AML-193 (cell line): ENCODE measurements around the gene GYPA.
"Not testable (repeated sequence)": the region's sequence is repeated elsewhere in the genome, so short reads cannot be mapped to it uniquely, and the experiment has no call there.

Experiments used
- DNase-seq, 2 experiments: peaks; one replicate each; lab custom pipeline; 2025; lab: John Stamatoyannopoulos, UW

Gene GYPA

DNA sequence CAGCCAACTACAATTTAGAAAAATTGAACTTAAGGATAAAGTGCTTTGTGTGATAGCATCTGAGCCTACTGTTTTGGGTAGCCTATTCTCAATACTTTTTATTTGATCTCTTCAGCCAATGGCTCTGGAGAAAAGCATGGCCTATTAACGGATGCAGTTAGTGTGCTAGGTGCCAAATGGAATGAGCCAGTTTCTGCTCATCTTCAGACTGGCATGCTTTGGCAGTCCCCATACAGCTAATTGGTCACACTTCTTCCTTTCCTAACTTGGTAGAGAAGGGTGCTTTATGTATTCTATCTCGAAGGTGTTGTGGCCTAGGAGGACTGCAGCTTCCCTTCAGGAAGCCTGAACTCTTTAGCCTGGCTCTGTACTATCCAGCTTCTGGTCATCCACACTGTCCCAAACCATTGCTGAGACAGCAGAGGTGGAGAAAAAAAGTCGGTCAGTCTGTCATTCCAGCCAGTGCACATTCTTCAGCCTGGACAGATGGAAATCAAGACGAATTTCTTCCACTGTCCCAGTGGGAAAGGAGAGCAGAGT lies 11.1 kb downstream of the GYPA start:
- DNase-seq = not testable (repeated sequence)

DNA sequence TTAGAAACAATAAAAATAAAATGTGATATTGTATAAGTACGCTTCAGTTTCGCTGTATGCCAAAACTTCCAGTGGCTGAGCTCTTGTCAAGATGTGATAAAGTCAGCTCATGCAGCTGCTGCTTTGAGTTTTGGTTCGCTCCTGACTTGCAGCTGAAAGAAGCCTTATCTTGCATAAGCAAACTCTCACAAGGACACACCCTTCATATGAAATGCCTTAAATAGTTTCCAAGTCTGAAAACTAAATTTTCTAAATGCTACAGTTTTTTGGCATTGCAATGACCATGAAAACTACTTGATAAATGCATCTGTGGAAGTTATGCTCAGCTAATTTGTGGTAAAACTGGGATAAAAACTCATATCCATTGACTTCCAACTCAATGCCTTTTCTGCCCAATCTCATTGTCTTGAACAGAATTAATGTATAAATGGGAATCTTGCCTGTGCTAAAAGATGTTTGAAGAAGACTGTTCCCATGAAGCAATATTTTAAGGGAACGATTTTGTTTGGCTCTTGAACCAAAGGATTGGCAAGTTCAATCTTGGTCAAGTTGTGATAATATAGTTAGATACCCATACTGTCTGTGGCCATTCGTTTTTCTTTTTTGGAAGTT lies 11.7 kb downstream of the GYPA start:
- DNase-seq = not testable (repeated sequence)

DNA sequence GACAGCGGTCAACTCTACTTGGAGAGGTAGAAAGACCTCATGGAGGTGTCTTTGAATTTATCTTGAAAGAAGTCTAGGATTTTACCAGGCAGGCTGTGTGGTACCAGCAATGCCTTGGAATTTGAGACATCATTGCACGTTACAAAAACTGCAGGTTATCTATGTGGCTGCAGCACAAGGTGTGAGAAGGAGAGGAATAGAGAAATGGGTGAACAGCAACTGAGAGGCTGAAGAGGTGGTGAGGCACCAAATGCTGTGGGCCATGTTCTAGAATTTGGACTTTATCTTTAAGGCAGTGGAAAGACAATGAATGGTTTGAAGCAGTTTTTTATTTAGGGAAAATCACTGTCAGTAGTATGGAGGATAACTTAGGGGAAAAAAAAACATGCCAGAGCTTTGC lies 15.4 kb downstream of the GYPA start:
- not testable (repeated sequence) for DNase-seq

DNA sequence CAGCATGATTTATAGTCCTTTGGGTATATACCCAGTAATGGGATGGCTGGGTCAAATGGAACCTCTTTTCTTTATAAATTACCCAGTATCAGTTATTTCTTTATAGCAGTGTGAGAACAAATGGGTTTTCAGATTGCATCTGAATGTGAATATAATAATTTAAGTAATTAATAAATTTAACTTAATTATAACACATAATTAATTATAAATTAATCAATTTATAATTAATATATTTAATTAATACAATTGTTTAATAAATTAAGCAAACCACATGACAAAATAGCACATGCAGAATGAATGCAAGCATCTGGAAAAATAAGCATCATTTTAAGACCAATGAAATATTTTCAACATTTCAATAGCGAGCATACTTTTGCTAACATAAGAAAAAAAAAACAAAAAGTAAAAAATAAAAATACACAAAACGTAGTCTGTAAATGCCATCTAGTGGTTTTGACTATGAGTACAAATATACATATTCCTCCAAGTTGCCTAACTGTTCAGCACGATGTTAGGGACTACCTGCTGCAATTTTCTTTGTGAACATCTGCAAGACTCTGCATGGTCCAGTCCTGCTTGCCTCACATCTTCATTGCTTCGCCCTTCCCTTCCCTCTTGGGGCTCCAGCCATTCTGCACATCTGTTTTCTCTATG lies 16.4 kb downstream of the GYPA start:
- DNase-seq = not testable (repeated sequence)

DNA sequence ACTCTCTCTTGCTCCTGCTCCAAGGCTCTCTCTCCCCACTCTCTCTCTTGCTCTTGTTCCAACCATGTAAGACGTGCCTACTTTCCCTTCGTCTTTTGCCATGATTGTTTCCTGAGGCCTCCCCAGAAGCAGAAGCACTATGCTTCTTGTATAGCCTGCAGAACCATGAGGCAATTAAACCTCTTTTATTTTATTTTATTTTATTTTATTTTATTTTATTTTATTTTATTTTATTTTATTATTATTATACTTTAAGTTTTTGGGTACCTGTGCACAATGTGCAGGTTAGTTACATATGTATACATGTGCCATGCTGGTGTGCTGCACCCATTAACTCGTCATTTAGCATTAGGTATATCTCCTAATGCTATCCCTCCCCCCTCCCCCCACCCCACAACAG lies 17.2 kb downstream of the GYPA start:
- not testable (repeated sequence) for DNase-seq

DNA sequence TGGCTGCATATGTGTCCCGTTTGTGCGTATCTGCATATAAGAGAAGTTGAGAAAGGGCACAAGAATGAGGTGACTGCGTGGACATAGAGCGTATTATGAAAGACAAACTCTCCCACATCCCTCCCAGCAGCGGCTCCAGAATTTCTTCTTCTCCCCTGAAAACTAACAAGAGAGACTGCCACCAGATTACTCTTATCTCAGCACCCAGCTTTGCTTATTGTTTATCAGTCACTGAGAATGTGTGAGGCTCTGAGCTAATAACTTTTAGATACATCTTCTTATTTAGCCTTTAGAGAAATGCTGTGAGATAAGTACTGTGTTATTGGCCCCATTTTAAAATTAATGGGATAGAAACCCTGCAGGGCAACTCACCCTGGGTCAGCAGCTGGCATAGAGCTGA lies 20.8 kb downstream of the GYPA start:
- DNase-seq = not testable (repeated sequence)

DNA sequence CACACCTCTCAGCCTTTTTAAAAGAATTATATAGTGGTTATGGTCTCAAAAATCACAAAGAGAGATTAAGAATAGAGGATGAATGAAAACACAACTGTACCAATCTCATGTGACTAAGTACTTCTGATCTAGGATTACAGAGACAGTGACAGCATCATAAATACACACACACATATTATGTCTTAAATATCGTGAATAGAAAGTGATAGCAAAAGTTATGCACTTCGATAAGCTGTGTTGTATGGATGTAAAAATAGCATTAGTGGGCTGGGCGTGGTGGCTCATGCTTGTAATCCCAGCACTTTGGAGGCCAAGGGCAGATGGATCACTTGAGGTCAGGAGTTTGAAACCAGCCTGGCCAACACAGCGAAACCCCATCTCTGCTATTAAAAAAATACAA lies 25.0 kb downstream of the GYPA start:
- no peak for DNase-seq

DNA sequence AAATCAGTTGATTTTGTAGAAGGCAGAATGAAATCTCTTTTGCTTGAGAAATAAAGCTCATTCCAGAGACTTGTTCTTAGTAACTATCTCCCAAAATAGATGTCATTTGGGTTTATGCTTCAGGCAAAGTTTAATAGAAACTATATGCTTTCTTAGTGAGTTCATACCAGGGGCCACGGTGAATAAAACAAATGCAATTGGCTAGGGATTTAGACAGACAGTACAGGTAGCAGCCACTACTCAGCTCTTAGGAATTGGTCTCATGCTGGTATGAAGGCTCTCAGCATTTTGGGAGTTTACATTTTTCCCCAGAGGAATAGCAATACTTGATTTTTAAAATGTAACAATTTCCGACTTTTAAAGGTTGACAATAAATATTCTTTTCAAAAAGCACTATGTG lies 27.0 kb downstream of the GYPA start:
- DNase-seq = no peak

DNA sequence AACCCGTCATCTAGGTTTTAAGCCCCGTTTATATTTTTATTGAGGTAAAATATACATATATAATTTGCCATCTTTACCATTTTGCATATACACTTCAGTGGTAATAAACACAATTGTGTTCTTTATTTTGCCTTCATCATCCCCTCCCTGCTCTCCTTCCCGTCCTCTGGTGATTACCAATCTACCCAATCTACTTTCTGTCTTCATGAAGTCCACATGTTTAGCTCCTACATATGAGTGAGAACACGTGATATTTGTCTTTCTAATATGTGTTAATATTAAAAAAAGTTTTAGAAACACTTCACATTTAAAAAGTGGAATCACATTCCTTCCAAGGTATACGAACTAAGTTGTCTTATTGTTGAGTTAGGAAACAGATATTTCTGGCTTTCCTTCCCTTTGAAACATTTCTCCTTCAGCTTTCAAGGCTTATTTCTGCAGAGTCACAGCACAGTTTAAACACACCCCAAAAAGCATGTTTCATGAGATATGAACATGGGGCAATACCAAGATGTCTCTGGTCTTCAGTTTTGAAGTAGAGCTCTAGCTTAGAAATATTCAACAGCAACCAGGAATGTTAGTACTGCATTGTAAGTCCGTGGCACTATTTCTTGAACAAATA lies 35.9 kb downstream of the GYPA start:
- no peak for DNase-seq

DNA sequence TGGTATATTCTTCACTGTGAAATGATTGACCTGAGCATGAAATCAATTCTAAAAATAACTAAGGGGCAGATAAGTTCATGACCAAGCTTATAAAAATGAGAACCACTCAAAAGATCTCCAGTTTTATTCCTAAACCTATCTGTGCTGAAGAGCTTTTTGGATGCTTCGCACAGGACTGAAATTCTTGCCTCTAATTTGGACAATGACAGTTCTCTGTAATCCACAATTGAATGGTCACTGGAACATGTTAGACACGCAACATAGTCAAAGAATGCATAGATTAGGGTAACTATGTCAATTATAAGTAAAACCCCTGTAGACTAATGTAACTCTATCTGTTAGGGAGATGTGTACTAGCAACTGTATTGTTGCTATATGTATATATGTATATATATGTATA lies 42.7 kb downstream of the GYPA start:
- DNase-seq = not testable (repeated sequence)

DNA sequence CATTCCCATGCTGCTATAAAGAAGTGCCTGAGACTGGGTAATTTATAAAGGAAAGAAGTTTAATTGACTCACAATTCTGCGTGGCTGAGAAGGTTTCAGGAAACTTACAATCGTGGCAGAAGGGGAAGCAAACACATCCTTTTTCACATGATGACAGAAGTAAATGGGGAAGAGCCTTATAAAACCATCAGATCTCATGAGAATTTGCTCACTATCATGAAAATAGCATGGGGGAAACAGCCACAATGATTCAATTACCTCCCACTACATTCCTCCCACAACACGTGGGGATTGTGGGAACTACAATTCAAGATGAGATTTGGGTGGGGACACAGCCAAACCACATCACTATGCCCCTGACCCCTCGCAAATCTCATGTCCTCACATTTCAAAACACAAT lies 46.5 kb downstream of the GYPA start:
- DNase-seq = not testable (repeated sequence)

DNA sequence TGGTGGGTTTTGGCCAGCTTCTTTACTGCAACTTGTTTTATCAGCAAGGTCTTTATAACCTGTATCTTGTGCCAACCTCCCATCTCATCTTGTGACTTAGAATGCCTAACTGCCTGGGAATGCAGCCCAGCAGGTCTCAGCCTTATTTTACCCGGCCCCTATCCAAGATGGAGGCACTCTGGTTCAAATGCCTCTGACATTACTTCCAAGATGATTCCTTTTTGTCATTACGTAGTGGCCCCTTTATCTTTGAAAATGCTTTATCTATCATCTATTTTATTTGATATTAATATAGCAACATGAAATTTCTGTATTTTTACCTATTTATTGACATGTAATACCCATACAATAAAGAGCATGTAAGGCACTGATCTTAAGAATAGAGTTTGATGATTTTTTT lies 49.3 kb downstream of the GYPA start:
- not testable (repeated sequence) for DNase-seq

DNA sequence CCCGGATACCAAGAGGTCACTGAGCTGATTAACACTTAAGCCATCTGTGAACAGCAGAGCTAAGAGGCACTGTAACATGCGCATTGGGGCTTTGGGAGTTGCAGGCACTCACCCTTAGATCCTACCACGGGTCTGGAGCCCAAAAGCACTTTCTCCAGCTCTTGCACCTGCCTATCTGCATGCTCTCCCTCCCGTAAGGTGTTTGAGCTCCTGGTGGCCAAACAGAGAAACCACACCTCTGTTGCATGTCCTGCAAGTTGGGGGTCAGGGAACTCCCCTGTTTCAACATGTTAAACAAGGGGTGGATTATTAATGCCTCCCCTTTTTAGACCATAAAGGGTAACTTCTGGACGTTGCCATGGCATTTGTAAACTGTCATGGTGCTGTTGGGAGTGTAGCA lies 49.8 kb downstream of the GYPA start:
- DNase-seq = no peak

DNA sequence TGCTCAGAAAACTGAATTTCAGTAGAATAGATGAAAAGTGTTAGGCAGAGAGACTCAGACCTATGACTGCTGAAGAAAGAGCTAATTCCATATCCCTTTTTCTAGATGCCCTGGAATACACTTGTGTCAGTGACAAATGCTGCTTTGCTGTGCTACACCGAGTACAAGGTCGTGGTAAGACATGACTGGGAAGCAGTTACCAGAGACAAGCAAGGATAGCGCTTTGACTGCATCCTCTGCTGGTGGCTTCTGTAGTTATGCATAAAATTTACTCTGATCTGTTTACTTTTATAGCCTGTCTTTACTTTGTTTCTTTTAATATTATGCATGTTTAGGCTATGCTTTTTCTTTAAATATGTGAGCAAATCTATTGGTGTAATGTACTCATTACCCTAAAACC lies 58.5 kb downstream of the GYPA start:
- not testable (repeated sequence) for DNase-seq

DNA sequence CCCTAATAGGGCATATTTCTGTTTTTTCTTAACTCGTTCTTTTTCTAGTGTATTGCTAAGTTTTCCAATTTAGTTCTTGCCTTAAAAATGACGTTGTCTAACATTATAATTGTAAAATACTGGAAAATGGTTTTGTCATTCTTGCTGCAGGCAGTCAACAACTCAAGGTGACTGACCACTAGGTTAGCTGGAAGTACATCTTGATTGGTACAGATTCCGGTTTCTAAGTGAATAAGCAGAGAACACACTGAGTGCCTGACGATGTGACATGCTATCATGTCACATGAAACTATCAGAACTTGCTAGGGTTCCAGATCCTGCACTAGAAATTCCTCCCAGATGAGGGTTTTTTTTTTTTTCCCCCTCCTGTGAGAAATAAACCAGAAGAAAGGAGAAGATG lies 60.4 kb downstream of the GYPA start:
- not testable (repeated sequence) for DNase-seq

DNA sequence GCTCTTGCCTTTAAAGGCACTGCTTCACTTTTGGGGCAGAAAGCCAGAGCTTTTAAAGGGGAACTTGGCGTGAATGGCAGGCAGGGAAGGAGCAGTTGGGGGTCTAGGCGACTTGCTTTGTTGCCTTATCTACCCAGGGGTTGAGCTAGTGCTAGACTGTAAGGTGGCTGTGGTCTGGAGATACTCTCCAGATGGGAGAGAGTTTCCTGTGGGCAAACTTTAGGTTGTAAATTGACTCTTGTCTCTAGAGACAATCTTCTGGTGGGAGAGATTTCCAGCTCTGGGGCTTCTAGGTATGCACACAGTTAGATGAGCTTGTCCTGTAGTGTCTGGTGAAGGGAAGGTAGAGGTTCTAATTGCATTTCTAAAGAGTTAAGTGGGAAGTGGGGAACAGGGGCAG lies 61.8 kb downstream of the GYPA start:
- DNase-seq = not testable (repeated sequence)

DNA sequence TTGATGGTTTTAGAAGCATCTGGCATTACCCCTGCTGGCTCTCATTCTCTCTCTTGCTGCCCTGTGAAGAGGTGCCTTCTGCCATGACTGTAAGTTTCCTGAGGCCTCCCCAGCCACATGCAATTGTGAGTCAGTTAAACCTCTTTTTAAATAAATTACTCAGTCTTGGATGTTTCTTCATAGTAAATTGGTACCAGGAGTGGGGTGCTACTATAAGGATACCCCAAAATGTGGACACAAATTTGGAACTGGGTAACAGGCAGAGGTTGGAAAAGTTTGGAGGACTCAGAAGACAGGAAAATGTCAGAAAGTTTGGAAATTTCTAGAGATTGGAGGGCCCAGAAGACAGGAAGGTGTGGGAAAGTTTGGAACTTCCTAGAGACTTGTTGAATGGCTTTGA lies 79.0 kb downstream of the GYPA start:
- DNase-seq = not testable (repeated sequence)

DNA sequence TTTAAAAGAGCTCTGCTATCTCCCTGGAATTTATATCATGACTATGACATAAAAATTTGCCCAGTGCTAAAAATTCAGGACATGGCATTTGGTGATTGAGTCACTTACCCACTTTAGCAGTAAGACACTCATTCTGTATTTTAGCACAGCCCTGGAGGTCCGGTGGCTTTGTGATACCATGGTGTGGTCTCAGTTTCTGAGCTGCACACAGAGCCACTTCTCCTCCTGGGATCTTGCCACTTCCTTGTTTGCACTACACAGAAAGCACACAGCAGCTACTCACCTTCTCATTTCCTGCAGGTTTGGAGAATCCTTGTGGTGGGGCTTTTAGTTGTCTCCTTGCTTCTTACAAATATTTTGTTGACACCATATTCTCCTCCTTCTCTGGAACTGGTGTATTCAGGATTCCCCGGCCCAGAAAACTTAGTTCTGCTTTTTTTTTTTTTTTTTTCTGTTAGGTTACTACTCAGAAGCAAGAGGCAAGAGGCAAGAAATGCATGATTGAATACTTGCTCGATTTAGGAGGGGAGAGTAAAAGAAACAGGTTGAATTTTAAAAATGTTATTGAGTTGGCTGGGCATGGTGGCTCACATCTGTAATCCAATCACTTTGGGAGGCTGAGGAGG lies 80.2 kb downstream of the GYPA start:
- DNase-seq = not testable (repeated sequence)
